ENCODE measurements around the gene GNAS-AS1.

- no peak for TF ChIP-seq POLR2A (IDR thresholded peaks at IDR 0.05)
- TF ChIP-seq CTCF (IDR thresholded peaks at IDR 0.05) = no peak
Measured at GRCh38 chr20:58839991-58840747, 10.5 kb downstream of the GNAS-AS1 start.

Data from adrenal gland (tissue), 5 donors.